ENCODE results near the gene CARMIL3.

DNA sequence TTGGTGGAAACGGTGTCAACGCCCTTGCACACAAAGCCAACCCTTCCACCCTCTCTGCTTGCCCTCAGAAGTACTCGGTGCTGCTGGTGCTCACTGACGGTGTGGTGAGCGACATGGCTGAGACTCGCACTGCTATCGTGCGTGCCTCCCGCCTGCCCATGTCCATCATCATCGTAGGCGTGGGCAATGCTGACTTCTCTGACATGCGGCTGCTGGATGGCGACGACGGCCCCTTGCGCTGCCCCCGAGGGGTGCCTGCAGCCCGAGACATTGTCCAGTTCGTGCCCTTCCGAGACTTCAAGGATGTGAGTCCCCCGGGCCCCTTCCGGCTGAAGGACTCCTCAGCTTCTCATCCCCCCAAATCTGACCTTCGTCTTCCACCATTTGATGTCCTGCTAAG lies 25.3 kb downstream of the CARMIL3 start:
- TF ChIP-seq, protein P1, sequence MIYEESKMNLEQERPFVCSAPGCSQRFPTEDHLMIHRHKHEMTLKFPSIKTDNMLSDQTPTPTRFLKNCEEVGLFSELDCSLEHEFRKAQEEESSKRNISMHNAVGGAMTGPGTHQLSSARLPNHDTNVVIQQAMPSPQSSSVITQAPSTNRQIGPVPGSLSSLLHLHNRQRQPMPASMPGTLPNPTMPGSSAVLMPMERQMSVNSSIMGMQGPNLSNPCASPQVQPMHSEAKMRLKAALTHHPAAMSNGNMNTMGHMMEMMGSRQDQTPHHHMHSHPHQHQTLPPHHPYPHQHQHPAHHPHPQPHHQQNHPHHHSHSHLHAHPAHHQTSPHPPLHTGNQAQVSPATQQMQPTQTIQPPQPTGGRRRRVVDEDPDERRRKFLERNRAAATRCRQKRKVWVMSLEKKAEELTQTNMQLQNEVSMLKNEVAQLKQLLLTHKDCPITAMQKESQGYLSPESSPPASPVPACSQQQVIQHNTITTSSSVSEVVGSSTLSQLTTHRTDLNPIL (CRISPR knock-in tag; IDR thresholded peaks at IDR 0.05; ENCODE audit: low read depth) = no peak
- no peak for TF ChIP-seq BACH2 (CRISPR knock-in tag; IDR thresholded peaks at IDR 0.05; ENCODE audit: borderline replicate concordance)
- TF ChIP-seq OSR1 (CRISPR knock-in tag; IDR thresholded peaks at IDR 0.05) = no peak
- TF ChIP-seq SNAI2 (CRISPR knock-in tag; IDR thresholded peaks at IDR 0.05) = no peak
- TF ChIP-seq, protein P2, sequence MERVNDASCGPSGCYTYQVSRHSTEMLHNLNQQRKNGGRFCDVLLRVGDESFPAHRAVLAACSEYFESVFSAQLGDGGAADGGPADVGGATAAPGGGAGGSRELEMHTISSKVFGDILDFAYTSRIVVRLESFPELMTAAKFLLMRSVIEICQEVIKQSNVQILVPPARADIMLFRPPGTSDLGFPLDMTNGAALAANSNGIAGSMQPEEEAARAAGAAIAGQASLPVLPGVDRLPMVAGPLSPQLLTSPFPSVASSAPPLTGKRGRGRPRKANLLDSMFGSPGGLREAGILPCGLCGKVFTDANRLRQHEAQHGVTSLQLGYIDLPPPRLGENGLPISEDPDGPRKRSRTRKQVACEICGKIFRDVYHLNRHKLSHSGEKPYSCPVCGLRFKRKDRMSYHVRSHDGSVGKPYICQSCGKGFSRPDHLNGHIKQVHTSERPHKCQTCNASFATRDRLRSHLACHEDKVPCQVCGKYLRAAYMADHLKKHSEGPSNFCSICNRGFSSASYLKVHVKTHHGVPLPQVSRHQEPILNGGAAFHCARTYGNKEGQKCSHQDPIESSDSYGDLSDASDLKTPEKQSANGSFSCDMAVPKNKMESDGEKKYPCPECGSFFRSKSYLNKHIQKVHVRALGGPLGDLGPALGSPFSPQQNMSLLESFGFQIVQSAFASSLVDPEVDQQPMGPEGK (CRISPR knock-in tag; IDR thresholded peaks at IDR 0.05; ENCODE audit: borderline replicate concordance) = no peak
- TF ChIP-seq ZFP3 (CRISPR knock-in tag; IDR thresholded peaks at IDR 0.05) = no peak
- TF ChIP-seq ARNTL (CRISPR knock-in tag; IDR thresholded peaks at IDR 0.05; ENCODE audit: borderline replicate concordance, low read depth) = no peak
- TF ChIP-seq ZC3H10 (CRISPR knock-in tag; IDR thresholded peaks at IDR 0.05) = no peak
- no peak for TF ChIP-seq RARB (CRISPR knock-in tag; IDR thresholded peaks at IDR 0.05)

Measured in SK-N-SH treated with all-trans-retinoic acid at 6 μM for 48 hours (cell line).